HG03139 (cell line): Measurements from ENCODE around the gene KRTAP9-2.
"Not testable (repeated sequence)": the region's sequence is repeated elsewhere in the genome, so short reads cannot be mapped to it uniquely, and the experiment has no call there.

Source experiments
- ATAC-seq: cut with Tn5 transposase; IDR thresholded peaks from one replicate; pipeline ENCODE4 v1.9.1; 2021; ENCODE audit not compliant: unreplicated experiment

KRTAP9-2 gene, protein sequence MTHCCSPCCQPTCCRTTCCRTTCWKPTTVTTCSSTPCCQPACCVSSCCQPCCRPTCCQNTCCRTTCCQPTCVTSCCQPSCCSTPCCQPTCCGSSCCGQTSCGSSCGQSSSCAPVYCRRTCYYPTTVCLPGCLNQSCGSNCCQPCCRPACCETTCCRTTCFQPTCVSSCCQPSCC

DNA sequence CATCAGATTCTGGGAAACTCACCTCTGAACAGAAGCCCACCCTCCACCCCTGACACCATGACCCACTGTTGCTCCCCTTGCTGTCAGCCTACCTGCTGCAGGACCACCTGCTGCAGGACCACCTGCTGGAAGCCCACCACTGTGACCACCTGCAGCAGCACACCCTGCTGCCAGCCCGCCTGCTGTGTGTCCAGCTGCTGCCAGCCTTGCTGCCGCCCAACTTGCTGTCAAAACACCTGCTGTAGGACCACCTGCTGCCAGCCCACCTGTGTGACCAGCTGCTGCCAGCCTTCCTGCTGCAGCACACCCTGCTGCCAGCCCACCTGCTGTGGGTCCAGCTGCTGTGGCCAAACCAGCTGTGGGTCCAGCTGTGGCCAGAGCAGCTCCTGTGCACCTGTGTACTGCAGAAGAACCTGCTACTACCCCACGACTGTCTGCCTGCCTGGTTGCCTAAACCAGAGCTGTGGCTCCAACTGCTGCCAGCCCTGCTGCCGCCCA lies at the start of gene KRTAP9-2:
Gene KRTAP9-2 (plus strand): TSS at position 51 of the 498 bp plus-strand sequence. CDS start 7 bp downstream, at position 58.
- ATAC-seq = not testable (repeated sequence)

DNA sequence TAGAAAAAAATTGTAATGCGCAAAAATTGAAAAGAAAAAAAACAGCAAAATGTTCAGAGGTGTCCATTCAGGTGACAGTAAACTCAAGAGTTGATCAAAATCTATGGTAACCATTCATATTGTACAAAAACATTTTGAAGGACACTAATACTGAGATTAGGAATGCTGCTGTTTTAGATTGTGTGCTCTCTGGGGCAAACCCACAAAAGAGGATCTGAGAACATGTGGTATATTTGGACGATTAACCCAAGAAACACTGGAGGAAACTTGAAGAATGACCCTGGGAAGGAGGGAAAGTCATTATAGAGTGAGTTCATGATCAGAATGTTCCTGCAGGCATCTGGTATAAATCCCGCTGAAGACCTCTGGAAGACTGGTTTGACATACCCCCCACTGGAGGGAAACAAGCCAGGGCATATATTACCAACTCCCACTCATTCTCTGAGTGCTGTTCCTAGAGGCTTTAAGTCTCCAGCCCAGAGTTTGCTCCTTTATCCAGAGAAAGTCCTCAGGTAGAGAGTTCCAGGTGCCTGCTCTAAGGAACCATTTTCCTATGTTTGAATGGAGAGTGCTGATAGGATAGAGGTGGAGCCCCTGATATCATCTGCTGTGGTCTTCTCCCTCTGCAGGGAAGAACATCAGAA lies 49.6 kb upstream of the KRTAP9-2 start:
- ATAC-seq = no peak

DNA sequence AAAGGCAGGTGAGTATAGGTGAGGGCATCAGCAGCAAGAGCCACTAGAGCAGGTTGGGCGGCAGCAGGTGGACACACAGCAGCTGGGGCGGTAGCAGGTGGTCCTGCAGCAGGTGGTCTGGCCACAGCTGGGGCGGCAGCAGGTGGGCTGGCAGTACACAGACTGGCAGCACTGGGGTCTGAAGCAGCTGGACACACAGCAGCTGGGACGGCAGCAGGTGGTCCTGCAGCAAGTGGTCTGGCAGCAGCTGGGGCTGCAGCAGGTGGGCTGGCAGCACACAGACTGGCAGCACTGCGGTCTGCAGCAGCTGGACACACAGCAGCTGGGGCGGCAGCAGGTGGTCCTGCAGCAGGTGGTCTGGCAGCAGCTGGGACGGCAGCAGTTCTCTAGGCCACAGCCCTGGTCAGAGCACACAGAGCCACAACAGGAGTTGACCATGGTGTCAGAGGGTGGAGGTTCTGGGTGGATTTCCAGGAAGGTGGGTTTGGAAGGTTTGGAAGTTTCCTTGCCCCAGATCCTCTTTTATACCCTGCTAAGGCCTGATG lies 48.6 kb upstream of the KRTAP9-2 start, which contains the start of gene KRTAP4-2:
Gene KRTAP4-2 (minus strand): TSS at position 495 of the 545 bp plus-strand sequence. CDS start 57 bp downstream, at position 438.
- no peak for ATAC-seq

DNA sequence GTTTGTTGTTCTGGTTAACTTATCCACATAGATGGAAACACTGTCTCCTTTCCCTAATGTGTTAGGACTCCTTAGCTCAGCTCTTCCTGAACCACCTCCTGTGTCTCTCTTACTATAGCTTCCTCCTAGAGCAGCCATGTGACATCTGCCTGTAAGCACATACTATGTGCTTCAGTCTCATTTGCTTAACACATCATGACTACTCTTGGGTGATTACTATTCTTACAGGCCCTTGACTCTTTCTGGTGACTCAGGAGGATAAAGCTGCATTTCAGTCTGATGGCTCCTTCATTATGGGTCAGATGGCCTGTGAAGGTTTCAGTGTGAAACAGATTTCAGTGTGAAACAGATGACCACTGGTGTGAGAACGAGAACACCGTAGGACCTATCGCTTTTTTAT lies 48.1 kb upstream of the KRTAP9-2 start:
- no peak for ATAC-seq

DNA sequence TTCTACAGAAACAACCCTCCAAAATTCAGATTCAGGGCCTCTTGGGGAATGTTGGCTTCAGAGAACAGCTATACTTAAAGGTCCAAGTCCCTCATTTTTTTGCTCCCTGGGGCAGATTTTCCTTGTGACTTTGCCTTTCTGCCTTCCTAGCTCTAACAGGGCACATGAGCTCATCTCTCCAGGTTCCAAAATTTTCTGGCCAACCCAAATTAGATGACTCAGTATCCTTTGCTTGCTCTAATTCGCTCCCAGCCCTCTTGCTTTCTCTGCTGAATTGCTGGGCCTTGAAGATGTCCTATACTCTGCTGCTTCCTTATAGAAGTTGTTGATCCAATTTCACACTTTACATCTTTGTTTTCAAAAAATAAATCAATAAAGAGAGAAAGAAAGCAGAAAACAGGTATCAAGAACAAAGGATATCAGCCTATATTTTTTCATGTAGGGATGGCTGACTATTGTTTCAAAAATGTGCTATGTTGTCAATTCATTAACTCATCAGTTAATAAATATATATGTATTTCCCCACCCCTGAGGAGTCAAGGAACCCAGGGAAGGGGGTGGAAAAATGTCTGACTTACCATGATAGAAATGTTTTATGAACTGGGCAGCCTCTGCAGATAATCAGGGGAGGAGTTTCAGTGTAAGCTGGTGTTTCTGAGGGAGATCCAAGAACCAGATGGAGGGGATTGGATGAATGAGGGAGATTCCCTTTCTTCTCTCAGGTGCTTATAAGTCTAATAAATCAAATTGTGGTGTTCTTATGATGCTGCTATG lies 47.4 kb upstream of the KRTAP9-2 start:
- ATAC-seq = no peak

DNA sequence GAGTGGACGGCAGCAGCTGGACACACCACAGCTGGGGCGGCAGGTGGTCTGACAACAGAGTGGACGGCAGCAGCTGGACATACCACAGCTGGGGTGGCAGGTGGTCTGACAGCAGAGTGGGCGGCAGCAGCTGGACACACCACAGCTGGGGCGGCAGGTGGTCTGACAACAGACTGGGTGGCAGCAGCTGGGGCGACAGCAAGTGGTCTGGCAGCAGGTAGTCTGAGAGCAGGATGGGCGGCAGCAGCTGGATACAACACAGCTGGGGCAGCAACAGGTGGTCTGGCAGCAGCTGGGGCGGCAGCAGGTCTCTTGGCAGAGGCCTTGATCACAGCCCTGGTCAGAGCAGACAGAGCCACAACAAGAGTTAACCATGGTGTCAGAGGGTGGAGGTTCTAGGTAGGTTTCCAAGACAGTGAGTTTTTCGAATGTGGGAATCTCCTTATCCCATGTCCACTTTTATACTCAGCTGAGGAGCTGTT lies 41.9 kb upstream of the KRTAP9-2 start, which contains the start of gene KRTAP4-1:
Gene KRTAP4-1 (minus strand): TSS at position 432 of the 482 bp plus-strand sequence. CDS start 57 bp downstream, at position 375.
- no peak for ATAC-seq

DNA sequence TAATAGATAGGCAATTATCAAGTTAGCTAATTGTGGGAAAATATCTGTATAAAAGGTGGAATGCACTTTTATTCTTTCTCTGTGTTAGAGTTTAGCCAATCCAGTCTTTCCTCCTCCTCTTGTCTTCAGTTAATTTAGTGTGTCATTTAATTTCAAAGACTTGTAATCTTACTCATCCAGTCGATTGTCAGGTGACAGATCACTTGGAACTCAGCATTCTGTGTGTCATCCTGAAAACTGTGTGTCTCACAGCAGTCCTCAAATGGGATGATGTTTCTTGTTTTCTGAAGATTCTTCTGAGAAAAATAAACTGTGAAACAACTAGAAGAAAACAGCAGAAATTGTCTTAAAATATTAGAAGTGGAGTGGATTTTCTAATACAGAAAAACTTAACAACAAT lies 41.4 kb upstream of the KRTAP9-2 start:
- ATAC-seq = no peak

DNA sequence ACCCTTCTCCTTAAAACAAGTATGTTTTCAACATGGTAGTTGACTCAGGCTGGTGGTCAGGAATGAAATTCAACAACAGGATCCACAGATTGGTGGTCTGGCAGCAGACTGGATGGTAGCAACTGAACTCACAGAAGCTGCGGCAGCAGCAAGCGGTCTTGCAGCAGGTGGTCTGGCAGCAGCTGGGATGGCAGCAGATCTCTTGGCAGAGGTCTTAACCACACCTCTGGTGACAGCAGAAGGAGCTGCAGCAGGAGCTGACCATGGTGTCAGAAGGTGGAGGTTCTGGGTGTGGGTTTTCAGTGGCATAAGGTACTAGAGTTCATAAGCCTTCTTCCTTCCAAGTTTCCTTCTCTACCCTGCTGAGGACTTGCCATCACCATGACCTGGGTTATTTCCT lies 39.6 kb upstream of the KRTAP9-2 start:
- no peak for ATAC-seq

DNA sequence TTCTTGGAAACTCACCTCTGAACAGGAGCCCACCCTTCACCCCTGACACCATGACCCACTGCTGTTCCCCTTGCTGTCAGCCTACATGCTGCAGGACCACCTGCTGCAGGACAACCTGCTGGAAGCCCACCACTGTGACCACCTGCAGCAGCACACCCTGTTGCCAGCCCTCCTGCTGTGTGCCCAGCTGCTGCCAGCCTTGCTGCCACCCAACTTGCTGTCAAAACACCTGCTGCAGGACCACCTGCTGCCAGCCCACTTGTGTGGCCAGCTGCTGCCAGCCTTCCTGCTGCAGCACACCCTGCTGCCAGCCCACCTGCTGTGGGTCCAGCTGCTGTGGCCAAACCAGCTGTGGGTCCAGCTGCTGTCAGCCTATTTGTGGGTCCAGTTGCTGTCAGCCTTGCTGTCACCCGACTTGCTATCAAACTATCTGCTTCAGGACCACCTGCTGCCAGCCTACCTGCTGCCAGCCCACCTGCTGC lies 36.6 kb upstream of the KRTAP9-2 start, which contains the start of gene KRTAP9-1:
Gene KRTAP9-1 (plus strand): TSS at position 51 of the 482 bp plus-strand sequence. CDS start 0 bp downstream, at position 51.
- not testable (repeated sequence) for ATAC-seq

DNA sequence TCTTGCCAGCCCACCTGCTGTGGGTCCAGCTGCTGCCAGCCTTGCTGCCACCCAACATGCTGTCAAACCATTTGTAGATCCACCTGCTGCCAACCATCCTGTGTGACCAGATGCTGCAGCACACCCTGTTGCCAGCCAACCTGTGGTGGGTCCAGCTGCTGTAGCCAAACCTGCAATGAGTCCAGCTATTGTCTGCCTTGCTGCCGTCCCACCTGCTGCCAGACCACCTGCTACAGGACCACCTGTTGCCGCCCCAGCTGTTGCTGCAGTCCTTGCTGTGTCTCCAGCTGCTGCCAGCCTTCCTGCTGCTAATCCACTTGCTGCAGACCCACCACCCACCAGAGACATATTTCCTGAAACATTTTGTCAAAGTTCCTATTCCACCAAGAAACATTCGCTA lies 36.1 kb upstream of the KRTAP9-2 start:
- no peak for ATAC-seq

DNA sequence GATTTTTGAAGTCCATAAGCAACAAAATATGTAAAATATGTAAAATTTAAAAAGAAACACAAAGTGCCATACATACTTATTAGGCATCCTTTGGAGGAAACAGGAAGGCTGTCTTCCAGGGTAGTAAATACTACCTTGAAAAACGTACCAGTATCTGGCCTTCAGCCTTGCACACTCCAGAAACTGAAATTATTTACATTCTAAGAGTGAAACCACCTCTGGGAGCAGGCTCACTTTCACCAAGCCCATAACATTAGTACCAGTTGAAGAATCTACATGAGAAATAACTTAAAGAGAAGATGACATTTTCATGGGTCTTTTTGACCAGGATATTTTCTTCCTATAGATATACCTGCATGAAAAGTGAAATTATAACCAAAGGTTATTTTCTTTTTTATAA lies 30.4 kb upstream of the KRTAP9-2 start:
- ATAC-seq = no peak

DNA sequence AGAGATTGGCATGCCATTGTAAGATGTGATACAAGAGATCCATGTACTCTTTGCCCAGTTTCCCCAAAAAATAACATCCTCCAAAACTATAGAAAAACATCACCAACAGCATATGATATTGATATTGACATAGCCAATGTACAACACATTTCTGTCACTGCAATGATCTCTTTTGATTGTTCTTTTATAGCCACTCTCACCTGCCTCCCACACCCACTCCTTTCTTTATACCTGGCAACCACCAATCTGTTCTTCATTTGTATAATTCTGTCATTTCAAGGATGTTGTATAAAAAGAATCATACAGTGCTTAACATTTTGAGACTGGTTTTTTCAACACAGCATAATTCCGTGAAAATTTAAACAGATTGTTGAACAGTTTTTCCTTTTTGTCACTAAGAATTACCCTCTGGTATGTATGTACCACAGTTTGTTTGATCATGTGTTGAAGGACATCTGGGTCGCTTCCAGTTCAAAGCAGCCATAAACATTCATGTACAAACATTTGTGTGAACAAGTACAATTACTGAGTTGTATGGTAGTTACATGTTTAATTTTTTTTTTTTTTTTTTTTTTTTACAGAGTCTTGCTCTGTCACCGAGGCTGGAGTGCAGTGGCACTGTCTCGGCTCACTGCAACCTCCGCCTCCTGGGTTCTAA lies 26.9 kb upstream of the KRTAP9-2 start:
- no peak for ATAC-seq

DNA sequence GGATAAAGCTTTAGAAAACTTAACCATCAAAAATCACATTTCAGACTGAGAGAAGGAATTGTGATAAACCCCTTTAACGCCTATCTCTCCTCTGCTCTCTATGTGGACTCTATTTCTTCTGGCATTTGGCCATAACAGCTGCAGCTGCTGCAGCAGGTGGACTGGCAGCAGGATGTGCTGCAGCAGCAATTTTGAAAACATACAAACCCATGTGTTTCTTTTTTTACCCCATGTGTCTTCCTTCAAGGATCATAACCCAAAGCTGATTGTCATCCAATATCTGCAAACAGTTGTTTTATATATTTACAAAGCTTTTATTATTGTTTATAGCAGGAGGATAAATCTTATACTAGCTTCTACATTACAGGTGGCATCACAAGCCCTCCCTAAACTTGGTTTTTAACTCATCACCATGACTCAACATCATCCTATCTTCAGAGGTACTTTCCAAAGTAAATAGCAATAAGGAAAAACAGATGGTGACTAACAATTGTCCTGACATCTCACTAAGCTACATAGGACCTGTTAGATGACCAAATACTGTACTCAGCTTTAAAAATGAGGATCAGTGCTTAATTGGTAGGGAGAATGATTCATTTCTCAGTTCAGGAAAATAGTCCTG lies 14.5 kb upstream of the KRTAP9-2 start:
- no peak for ATAC-seq

DNA sequence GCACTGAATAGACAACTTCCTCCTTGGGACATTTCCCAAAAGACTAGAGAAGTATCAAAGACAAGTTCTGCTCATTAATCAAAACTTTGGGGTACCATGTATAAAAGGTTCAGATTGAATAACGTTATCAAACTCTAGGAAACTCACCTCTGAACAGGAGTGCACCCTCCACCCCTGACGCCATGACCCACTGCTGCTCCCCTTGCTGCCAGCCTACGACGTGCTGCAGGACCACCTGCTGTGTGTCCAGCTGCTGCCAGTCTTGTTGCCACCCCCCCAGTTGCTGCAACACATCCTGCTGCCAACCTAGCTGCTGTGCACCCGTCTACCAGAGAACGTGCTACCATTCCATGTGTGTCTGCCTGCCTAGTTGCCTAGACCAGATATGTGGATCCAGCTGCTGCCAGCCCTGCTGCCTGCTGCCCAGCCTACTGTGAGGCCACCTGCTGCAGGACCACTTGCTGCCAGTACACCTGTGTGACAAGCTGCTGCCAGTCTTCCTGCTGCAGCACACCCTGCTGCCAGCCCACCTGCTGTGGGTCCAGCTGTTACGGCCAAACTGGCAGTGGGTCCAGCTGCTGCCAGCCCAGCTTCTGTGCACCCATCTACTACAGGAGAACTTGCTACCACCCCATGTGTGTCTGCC lies 13.8 kb upstream of the KRTAP9-2 start:
- ATAC-seq = no peak

DNA sequence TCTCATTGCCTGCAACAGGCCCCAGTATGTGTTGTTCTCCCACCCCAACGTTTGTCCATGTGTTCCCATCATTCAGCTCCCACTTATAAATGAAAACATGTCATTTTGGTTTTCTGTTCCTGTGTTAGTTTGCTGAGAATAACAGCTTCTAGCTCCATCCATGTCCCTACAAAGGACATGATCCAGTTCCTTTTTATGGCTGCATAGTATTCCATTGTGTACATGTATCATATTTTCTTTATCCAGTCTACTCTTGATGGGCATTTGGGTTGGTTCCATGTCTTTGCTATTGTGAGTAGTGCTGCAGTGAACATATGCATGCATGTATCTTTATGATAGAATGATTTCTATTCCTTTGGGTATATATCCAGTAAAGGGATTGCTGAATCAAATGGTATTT lies 10.8 kb upstream of the KRTAP9-2 start:
- no peak for ATAC-seq

DNA sequence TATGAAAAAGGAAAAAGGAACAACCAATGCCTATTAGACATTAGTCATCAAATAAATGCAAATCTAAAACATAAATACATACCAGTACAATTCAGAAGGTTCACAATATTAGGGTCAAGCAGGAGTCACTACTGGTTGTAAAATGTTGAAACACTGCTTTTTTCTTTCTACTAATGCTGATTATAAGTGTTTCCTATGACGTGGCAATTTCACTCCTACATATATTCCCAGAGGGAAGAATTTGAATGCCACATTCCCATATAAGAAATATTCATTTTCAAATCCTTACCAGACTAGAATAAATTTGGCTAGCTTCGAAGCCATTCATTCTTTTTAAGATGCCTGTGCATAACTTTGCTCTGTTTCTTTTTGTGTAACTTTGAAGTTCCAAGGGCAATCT lies 2.6 kb upstream of the KRTAP9-2 start:
- ATAC-seq = no peak

DNA sequence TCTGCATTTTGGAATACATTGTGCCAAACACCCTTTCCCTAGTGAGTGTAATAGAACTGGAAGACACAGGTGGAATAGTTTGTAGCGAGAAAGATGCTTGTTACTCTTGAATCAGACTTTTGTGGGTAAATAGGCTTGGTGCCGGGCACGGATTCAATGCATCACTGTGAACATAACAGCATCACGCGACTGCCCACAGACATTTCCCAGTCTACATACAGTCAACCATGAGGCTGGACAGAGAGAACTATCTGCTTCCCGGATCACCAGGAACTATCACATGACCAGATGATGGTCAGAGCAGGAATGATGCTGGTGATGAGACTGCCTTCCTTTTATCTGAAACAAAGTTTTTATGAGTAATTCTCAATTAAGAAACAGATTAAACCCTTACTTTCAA lies 397 bp upstream of the KRTAP9-2 start:
- no peak for ATAC-seq

DNA sequence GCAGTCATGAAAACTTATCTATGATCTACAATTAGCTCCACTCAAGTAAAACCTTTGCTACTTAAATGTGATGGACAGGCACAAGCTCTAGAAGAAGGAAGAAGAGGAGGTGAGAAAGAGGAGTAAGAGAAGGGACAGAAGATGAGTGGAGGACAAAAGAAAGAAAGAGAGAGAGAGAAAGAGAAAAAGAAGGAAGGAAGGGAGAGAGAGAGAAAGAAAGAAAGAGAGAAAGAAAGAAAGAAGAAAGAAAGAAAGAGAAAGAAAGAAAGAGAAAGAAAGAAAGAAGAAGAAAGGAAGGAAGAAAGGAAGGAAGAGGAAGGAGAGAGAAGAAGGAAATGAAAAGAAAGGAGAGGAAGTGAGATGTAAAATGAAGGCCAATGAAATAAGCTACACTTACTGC lies 3.6 kb downstream of the KRTAP9-2 start:
- no peak for ATAC-seq

DNA sequence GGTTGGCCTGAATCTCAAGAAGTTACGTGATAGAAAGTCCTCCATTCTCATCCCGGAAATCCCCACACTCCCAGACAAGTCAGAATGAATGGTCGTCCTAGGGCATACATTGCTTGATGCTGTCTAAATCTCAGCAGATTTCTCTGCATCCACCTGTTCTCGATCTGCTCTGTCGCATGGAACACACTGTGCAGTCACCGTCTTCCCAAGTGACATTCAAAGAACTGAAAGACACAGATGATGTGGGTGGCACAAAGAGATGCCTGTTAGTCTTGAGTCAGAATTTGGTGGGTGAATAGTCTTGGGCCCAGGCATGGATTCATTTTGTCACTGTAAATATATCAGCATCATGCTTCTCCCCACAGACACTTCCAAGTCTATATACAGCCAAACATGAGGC lies 5.3 kb downstream of the KRTAP9-2 start:
- no peak for ATAC-seq
